NT2/D1 (cell line): ENCODE measurements around the gene DCDC2.

Experiments used
- YY1 ChIP-seq: IDR thresholded peaks from 2 replicates; pipeline ENCODE4 v1.6.1; 2011; ENCODE audit not compliant: insufficient read length, insufficient read depth
- ZNF274 ChIP-seq: IDR thresholded peaks from 2 replicates; pipeline ENCODE4 v1.6.1; 2011; ENCODE audit warnings: mild to moderate bottlenecking, low read depth, low read length

- TF ChIP-seq ZNF274 (no peak), YY1 (no peak)
These were observed 210.2 kb downstream of the DCDC2 start for GRCh38 chr6:24147511-24148153.
